SU-DHL-6 (cell line): ENCODE data around the gene AHRR.

Source experiments
- CTCF ChIP-seq: fragments of 200-600 bp; sonication (generic); IDR thresholded peaks from one replicate; pipeline ENCODE4 v1.5.1; 2017; ENCODE audit warnings: antibody characterized with exemption, mild to moderate bottlenecking, low read length, moderate library complexity; ENCODE audit not compliant: insufficient read depth, poor library complexity, severe bottlenecking
- EZH2phosphoT487 ChIP-seq: fragments of 200-600 bp; sonication (generic), shearing (Covaris generic); conservative IDR thresholded peaks from 2 replicates; pipeline ENCODE4 v1.6.1; 2018; ENCODE audit warnings: mild to moderate bottlenecking, antibody characterized with exemption, low read length, moderate library complexity, mixed read lengths

- TF ChIP-seq CTCF (no peak), EZH2phosphoT487 (no peak)
These were observed 73.8 kb downstream of the AHRR start for GRCh38 chr5:395156-395920.
